Stimulated activated CD4-positive, alpha-beta T cell treated with anti-CD3 and anti-CD28 coated beads, TNF-alpha, amount 100 ng/mL, for 1 hour (primary cell): ENCODE measurements around the gene SERPINB5.
A peak's percentile ranks its signal among the peaks of the same experiment; 100 is the strongest.

Experiments used
- DNase-seq, 3 donors: peaks; one replicate each; pipeline ENCODE4 v3.0.0-alpha.2; 2020; ENCODE audit warnings: low read depth in 3 of 3, low spot score in 1 of 3

SERPINB5 gene

DNA sequence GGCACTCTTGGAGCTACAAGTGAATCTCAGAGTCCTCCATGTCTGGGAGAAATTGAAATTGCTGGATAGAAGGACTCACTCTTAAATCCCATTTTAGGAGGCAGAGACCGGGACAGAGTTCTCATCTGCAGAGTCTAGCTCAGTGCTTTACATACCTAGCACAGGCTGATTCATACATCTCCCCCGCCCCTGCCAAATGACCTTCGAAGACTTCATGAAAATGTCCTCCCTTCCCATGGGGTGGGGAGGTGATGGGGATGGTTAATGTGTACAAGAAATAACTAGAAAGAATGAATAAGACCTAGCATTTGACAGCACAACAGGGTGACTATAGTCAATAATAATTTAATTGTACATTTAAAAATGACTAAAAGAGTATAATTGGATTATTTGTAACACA is 8.2 kb upstream of the SERPINB5 start:
- DNase-seq: no peak

DNA sequence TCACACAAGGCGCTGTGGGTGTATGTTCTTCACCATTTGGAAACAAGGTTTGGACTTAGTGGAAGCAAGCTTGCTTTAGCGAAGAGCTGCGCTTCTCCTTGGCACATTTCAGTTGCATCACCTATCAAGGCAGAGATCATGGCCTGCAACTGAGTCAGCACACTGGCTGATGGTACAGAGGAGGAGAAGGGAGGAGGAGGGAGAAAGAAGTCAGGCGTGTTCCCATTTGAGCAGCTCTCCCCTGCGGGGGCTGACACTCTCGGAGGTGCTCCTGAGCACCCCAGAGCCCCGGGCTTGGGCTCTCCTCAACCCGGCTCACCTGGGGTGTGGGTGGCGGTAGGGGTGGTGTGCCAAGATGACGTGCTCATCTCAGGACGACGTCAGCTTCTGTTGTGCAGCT is 6.0 kb upstream of the SERPINB5 start:
- DNase-seq: no peak

DNA sequence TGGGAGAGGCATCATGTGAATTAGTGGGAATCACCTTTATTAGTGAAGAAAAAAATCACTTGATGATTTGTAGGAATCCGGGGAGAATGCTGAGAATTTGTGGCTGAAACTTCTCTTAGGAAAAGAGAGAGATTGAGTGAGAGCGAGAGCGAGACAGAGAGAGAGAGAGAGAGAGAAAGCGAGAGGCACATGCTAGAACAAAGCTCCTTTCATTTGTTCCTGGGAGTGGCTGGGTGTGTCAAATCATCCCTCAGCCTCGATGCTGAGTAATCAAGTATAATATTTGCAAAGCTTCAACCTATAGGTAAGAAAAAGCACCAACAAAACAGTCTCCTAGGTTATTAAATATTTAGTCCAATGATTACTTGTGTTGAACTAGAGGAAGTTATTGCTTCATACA is 4.4 kb upstream of the SERPINB5 start:
- no peak for DNase-seq

DNA sequence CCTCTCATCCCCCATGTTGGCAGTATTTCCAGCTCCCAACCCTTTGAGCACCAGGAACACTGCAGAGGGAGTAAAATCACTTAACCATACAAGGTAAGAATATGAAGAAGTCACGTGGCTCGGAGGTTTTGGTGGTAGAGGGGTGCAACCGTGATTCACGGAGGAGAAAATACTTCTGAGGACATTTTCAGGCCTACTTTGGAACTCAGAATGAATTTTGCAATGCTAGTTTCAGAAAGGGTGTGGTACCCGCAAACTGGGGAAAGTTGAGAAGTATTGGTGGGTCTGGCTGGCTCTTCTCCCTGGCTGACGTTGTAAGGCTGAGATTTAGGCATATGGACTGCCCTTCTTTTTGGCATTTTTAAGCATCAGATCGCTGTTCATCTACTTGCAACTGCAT is 442 bp downstream of the SERPINB5 start:
- DNase-seq: no peak

DNA sequence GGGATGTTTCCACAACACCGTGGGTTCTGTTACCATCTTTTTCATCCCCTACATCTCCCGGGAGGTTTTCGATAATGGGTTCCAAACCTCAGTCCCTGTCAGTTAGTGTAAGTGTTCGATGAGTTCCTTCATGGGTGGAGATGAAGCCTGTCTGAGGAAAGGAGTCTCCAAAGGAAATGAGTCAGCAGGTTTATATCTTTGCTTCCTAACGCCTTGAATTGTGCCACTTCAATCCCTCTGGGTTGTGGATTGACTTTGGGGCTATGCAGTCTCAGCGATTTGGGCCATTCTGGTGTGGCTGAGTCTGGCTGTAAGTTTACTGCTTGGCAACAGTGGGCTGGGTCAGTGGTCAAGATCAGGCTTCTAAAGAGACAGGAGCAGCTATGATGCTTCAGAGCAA is 1.2 kb downstream of the SERPINB5 start:
- no peak for DNase-seq

DNA sequence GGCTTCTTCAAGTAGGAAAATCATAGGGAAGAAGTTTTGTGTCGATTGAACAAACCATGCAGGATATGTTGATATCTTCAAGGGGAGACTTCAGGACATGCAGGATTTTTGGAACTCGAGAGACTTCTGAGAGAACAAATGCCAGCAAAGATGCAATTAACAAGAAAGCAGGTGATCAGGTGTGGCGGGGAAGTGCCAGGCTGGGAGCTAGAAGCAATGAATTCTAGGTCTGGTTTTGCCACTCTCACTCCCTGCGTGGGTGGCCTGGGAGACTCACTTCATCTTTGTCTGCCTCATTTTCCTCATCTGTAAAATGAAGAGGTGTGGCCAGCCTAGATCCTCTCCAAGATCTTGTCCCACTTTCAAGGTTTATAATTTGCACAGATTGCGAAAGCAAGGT is 3.1 kb downstream of the SERPINB5 start:
- DNase-seq: no peak

DNA sequence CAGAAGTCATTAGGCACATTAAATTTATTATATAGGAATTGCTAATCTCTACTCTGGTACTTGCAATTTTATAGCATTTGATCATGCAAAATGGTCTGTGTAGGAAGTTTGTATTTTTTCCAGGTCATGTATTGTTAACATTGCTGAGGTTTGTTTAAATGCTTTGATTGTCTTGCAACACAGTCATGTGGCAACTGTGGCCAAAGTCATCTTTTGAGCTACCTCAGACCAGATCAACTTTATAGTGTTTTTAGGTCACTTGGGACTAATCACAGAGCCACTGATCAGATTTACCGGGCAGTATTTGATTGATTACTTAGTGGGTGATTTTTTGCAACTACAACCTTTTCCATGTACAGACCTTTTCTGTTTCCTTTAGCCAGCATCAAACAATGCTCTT is 3.7 kb downstream of the SERPINB5 start:
- DNase-seq: no peak

DNA sequence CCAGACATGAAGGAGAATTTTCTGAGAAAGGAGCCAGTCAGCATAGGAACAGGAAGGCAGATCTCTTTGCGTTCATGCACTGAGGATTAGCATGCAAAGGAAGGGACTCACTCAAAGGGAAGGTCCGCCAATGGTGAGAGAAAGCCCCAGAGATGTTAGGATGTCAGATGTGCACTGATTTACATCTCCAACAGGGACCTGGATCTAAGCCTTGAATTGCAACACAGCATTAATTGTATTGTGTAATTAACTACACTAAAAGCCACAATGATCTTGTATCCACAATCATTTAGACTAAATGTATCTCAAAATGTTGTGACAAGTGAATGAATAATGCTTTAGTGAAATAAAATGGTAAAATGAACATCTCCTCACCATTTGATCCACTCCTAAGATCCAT is 4.2 kb downstream of the SERPINB5 start:
- DNase-seq: no peak

DNA sequence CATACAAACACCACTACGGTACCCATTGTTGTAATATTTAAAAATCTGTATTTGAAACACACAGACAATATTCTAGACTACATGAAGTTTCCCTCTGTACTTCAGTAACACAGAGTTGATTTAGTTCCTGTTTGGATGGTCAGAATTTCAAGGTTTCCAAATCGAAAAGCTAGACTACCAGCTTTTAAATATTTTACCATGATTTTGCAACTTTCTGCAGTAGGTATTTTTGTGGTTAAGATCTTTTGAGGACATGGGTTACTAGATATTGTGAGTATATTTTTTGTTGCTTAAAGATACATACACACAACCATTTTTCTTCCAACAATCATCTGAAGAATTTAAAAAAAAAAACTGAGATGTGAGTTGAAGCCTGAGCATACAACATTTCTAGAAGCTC is 10.9 kb downstream of the SERPINB5 start:
- DNase-seq: no peak

DNA sequence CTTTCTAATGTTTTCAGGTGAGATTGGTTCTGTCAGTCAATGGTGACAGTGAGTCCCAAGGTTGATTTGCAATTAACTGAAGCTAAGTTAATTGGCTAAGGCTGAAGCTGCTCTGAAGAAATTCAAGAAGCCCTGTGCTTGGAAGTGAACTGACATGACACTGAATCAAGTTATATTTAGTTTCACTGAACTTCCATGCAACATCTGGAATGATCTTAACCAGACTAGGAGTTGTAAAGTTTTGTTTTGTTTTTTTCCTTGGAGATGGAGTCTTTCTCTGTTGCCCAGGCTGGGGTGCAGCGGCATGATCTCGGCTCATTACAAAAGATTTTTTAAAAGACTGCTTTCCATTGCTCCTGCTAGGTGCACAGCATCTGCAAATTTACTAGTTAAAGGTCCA is 11.4 kb downstream of the SERPINB5 start:
- no peak for DNase-seq

DNA sequence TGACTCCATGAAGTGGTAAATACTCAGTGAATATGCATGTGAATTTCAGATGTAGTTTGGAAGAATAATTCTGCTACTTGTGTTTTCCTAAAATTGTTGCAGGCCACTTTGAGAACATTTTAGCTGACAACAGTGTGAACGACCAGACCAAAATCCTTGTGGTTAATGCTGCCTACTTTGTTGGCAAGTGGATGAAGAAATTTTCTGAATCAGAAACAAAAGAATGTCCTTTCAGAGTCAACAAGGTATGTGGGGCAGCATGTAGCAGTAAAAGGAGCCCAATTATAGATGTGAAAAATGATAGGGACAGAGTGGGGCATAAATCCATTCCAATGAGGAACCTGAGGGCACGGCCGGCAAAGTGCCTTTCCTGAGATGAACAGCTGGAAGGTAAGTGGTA is 16.1 kb downstream of the SERPINB5 start:
- no peak for DNase-seq

DNA sequence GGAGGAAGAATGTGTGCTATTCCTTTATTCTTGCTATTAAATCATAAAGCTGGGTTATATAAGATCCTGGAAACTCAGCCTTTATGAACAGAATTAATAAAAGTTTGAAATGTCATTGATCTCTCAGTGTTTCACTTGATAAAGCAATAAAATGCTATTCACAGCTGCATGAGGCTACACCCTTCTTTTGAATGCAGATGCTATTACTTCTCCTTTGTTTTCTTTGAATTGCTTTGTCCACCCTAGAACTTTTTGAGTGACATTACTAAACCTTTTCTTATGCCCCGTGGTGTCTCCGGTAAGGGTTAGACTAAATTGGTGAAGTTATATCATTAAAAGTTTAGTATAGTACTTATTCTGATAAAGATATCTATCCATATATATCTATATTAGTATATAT is 18.9 kb downstream of the SERPINB5 start:
- no peak for DNase-seq

DNA sequence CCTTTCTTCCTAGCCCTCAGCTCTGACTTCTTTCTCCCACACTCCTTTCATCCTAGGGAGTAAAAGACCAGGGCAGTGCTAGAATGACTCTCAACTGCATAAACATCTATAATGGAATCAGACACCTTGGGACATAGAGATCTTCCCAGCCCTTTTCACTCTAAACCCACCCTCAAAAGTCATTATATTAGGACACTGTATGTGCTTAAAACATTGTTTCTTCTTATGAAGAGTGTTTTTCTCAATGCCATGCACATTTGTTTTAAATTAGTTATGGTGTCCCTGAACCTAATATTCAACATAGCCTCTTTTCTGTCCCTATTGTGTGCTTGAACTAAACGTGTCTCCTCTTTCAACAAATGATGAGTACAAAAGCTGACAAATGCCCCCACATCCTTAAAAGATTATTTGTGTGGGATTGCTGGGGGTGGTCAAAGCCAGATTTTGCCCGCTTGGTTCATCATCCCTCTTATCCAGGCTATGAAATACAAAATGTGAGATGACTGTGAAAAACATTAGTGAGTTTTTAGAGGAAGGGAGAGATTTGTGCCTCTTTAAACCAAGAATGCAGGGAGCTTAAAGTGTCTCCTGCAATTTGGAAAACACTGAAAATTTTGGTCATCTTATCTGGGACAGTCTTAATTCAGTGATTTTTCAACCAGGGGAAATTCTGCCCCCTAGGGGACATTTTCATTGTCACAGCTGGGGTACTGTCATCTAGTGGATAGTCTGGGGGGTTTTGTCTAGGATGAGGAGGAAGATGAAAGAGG is 29.0 kb downstream of the SERPINB5 start:
- no peak for DNase-seq

DNA sequence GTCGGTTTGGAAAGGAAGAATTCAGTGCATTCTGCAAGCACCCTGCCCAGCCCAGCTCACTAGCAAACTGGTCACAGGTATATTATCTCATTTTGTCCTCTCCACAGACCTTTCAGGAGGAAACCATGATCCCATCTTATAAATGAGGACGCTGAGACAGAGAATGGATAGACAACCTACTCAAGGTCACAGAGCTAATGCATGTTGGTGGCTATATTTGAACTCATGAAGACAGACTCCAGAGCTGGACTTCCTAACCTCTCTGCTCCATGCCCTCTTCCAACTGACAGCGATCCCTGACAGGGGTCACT is 29.5 kb downstream of the SERPINB5 start:
- no peak for DNase-seq

DNA sequence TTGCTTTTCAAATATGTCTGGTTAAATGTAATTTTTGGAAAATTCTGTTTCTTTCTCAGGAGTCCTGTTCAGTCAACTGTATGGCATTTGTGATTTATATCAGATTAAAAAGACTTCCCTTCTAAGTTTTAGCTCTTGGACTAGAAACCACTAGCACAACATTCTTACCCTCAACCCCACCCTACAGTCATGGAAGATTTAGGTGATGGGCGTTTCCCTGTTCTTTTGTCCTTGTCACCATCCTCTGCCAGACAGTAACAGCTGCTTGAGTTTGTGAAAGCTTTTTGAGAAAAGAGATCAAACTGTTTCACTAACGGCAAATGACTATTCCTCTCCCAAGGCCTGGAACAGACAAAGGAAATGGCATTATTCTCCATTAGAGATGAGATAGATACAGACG is 31.8 kb downstream of the SERPINB5 start:
- DNase-seq: no peak

DNA sequence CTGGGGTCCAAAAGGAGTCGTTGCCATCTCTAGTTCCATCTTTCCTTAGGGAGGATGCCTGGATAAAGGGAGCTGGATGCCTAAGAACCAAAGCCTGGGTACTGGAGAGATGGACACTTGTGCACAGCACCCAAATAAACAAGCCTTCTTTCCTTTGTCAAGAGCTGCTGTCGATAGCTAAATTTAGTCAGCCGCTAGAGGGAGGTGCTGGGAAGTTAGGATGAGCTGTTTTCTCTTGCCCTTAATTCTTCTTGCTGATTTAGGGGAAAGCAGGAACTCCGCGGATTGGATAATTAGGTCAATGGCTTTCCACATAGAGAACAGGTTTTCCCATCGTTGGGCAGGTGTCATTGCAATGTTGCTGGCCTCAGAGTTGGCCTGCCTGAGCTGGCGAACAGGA is 34.5 kb downstream of the SERPINB5 start:
- DNase-seq: no peak

DNA sequence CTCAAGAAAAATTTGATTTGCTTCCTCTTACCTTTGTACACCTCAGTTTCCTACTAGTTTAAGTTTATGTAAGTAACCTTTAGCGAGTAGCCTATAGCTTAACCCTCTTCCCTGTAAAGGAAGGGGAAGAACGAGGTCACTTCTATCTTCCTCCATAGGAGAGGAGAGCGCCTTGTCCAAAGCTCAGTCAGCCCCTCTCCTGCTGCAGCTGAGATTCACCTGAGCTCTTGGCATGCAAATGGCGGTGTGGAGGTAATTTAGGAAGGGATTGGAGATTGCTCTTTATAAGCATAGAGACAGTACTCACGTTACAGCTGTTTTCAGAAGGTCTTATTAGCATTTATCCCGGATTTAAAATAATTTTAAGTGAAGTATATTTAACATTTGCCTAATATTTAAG is 37.6 kb downstream of the SERPINB5 start:
- DNase-seq: no peak

DNA sequence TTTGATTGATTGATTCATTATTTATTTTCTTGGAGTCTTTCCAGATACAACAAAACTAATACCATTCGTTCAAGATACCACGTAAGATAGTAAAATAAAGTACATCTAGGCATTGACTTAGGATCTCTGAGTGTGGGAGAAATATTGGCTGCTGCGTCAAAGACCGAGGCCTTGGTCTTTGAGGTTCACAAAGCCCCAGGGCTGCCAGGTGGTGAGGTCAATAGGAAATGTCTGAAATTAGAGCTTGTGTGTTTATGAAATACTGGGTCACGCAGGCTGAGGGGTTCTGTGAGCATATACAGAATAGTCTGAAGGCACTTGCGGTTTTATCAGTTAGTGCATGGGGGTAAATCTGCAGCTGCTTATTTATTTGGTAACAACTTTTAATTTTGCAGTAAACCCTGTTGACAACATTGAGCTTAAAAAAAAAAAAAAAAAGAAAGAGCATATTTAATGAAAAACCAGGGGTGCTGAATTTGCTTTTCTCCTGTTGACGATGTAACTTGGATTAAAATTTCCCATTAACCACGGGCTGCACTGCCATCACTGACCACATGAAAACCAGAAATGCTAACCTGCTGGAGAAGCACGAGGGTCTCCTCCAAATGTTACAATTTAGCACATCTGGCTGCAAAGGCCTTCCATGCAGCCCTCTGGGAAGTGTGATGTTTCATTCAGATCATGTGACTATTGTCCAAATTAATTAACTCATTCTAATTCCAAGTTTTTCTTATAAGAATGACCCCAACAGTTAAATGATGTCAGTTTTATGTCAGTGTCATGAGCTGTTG is 38.3 kb downstream of the SERPINB5 start:
- DNase-seq: no peak

DNA sequence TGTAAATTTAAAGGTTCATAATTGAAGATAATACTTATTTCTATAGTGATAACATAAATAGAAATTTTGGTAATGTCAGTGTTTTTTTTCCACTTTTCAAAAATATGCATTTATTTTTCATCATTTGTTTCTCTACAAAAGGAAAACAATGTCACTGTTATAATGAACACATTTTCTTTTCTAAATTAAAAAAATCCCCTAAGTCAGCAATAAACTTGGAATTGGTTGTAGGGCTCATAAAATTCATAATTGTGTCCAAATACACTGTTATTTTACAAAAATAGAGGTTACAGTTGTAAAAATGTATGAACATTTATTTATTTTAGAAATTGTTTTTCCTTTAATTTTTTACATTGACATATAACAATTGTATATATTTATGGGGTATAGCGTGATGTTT is 39.0 kb downstream of the SERPINB5 start:
- DNase-seq: no peak

DNA sequence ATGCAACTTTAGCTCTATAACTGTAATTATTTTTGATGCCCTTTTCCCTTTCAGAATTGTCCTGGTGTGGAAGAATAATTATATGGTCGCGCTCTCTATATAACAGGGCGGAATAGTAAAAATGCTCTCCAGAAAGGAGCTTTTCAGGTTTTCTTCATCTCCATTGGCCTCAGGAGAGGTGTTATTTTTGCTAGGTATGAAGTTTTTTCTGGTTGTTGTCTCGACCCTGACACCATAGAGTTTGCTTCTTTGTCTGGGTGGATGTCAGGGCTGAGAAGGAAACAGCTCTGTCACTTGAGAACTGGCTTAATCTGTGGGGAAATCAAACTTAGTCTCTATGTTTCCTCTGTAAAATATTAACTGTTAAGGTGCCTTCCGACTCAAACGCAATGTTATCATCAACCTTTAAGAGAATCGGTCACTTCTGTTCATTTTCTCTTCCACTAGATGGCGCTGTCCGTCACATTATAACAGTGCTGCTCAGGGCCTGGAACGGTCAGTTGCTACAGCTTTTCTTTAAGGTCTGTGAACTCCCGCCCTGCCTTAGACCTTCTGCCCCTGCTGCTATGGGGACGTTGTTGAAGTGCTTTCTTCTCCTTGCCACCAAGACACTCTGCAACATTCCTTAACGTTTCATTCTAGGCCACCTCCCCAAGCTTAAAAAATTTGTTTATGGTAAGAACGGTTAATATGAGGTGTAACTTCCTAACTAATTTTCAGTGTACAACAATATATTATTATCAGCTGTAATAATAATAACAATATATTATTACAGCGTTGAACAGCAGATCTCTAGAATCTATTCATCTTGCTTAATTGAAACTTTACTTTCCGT is 41.6 kb downstream of the SERPINB5 start:
- peak in 1 of 3 donors; percentile 22 for DNase-seq

DNA sequence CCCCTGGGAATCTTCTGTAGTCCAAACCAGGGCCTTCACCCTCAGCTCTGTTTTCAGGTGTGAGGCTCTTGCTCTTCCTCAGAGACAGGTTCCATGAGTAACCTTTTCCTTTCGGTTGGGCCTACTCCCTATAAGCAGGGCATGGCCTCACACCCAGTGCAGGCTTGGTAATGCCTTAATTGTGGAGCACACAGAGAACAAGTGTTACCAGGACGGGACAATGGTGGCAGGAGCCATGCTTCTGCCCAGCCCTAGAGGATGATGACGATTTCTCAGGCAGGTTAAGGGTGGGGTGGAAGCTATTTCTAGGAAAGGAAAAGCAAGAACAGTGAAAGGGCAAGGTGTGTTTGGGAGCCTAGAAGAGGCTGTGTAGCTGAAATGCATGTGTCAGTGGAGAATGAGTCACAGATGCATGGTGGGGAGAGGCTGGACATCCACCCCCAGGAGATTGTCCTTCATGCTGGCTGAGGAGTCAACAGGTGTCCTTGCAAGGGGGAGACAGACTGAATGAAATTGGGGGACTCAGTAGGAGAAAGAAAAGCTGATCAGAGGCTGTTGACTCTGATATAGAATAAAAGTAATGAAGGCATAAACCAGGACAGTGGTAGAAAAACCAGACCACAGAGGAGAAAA is 43.4 kb downstream of the SERPINB5 start:
- no peak for DNase-seq

DNA sequence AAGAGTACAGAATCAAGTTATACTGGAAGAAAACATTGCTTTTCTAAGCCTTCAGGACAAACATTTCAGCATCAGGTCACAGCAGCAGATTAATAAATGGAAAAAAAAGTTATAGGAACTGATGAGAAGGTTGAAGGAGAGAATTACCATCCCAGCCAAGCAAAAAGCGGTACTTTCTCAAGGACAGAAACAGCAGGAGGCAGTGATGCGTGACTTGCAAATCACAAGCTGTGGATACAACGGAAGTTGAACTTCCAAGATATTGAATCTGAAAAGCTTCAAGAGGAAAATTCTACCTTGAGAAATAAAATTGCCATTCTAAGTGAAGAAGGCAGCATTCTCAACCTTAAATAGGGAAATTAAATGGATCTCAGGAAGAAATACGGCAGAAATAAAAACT is 46.9 kb downstream of the SERPINB5 start:
- DNase-seq: no peak
